Measurements from ENCODE around the gene TLN1. TPM values are rescaled to one million over a fixed set of nuclear protein-coding genes. Genes with fewer than 3 reads are reported as not detected.

Gene TLN1
- total and polyA plus RNA-seq, 5 donors: 171 to 375 (median 282) TPM

- WGBS: 8% methylated on average over 6 of the region's 6 CpGs
- peaks cover 23% of the 10 kb centered on the region for H3K4me1 ChIP-seq (ENCODE audit: control insufficient read depth, insufficient read depth, low read length)
- DNase-seq: peak; percentile 69 to 86 (median 85)
- intact Hi-C loops (cut with DNase I): loop anchor here in 3 of 4 donors (2.0 to 10.0 kb wide), 4 partner anchors 33 to 68 kb away; partner anchors contain the start of gene ARHGEF39 (in 1 of the 3)
- H3K4me3 ChIP-seq (ENCODE audit: low read length): peak overlapping the region; percentile 64
- no peaks in the 10 kb centered on the region for H3K9me3 ChIP-seq (ENCODE audit: control insufficient read depth, low read length)
- H3K27ac ChIP-seq (ENCODE audit: low read length): peak overlapping the region; percentile 69
- ATAC-seq: no peak
- no peaks in the 10 kb centered on the region for H3K27me3 ChIP-seq (ENCODE audit: control insufficient read depth, insufficient read depth)
Observed at GRCh38 chr9:35729700-35730485, 2.1 kb downstream of the TLN1 start.

GRCh38 chr9:35729101-35729500, 2.9 kb downstream of the TLN1 start:
- intact Hi-C loops (cut with DNase I): loop anchor here in 2 of 4 donors (2.0 to 10.0 kb wide), 3 partner anchors 34 to 64 kb away; partner anchors contain the start of gene ARHGEF39 (in 1 of the 2)
- 31% methylated on average over 3 of the region's 3 CpGs for WGBS
- Histone ChIP-seq H3K27me3 (ENCODE audit: control insufficient read depth, insufficient read depth) (no peaks in the 10 kb centered on the region), H3K4me3 (ENCODE audit: low read length) (peak overlapping the region; percentile 45), H3K9me3 (ENCODE audit: control insufficient read depth, low read length) (no peaks in the 10 kb centered on the region), H3K4me1 (ENCODE audit: control insufficient read depth, insufficient read depth, low read length) (peaks cover 23% of the 10 kb centered on the region), H3K27ac (ENCODE audit: low read length) (peak overlapping the region; percentile 69)
- ATAC-seq: no peak
- no peak for DNase-seq

- peaks cover 23% of the 10 kb centered on the region for H3K4me1 ChIP-seq (ENCODE audit: control insufficient read depth, insufficient read depth, low read length)
- H3K27me3 ChIP-seq (ENCODE audit: control insufficient read depth, insufficient read depth): no peaks in the 10 kb centered on the region
- WGBS: 1% methylated on average over 10 of the region's 10 CpGs
- DNase-seq: peak; percentile 78 to 90 (median 89)
- peak; percentile 40 to 48 for ATAC-seq
- intact Hi-C loops (cut with DNase I): loop anchor here in 2 of 4 donors (2.0 to 10.0 kb wide), 3 partner anchors 34 to 64 kb away; partner anchors contain the start of gene ARHGEF39 (in 1 of the 2)
- H3K9me3 ChIP-seq (ENCODE audit: control insufficient read depth, low read length): no peaks in the 10 kb centered on the region
- peak overlapping the region; percentile 96 for H3K27ac ChIP-seq (ENCODE audit: low read length)
- H3K4me3 ChIP-seq (ENCODE audit: low read length): peak overlapping the region; percentile 36
Observed at GRCh38 chr9:35728041-35728971, 3.7 kb downstream of the TLN1 start.

GRCh38 chr9:35727676-35728040, 4.3 kb downstream of the TLN1 start:
- DNase-seq: no peak
- Histone ChIP-seq H3K27me3 (ENCODE audit: control insufficient read depth, insufficient read depth) (no peaks in the 10 kb centered on the region), H3K4me1 (ENCODE audit: control insufficient read depth, insufficient read depth, low read length) (peaks cover 23% of the 10 kb centered on the region), H3K9me3 (ENCODE audit: control insufficient read depth, low read length) (no peaks in the 10 kb centered on the region), H3K4me3 (ENCODE audit: low read length) (peak overlapping the region; percentile 36), H3K27ac (ENCODE audit: low read length) (peak overlapping the region; percentile 96)
- WGBS: 10% methylated on average over 5 of the region's 5 CpGs
- ATAC-seq: no peak
- intact Hi-C loops (cut with DNase I): loop anchor here in 2 of 4 donors (2.0 to 10.0 kb wide), 3 partner anchors 35 to 63 kb away; partner anchors contain the start of gene ARHGEF39 (in 1 of the 2)

GRCh38 chr9:35726931-35727330, 5.1 kb downstream of the TLN1 start:
- Histone ChIP-seq H3K4me1 (ENCODE audit: control insufficient read depth, insufficient read depth, low read length) (peaks cover 23% of the 10 kb centered on the region), H3K4me3 (ENCODE audit: low read length) (no peak overlapping the region), H3K27ac (ENCODE audit: low read length) (peak overlapping the region; percentile 96), H3K27me3 (ENCODE audit: control insufficient read depth, insufficient read depth) (no peaks in the 10 kb centered on the region), H3K9me3 (ENCODE audit: control insufficient read depth, low read length) (no peaks in the 10 kb centered on the region)
- intact Hi-C loops (cut with DNase I): loop anchor here in 2 of 4 donors (5.0 to 10.0 kb wide), 2 partner anchors 35 to 62 kb away; partner anchors contain the start of gene ARHGEF39 (in 1 of the 2)
- ATAC-seq: peak; percentile 7 to 55
- 32% methylated on average over 3 of the region's 3 CpGs for WGBS
- DNase-seq: peak; percentile 54 to 74 (median 72)

- Histone ChIP-seq H3K9me3 (ENCODE audit: control insufficient read depth, low read length) (no peaks in the 10 kb centered on the region), H3K27ac (ENCODE audit: low read length) (no peak overlapping the region), H3K4me3 (ENCODE audit: low read length) (no peak overlapping the region), H3K4me1 (ENCODE audit: control insufficient read depth, insufficient read depth, low read length) (peaks cover 18% of the 10 kb centered on the region), H3K27me3 (ENCODE audit: control insufficient read depth, insufficient read depth) (no peaks in the 10 kb centered on the region)
- ATAC-seq (no peak), DNase-seq (no peak)
- intact Hi-C loops (cut with DNase I): loop anchor here in 2 of 4 donors (5.0 to 10.0 kb wide), 2 partner anchors 33 to 61 kb away; partner anchors contain the start of gene ARHGEF39 (in 1 of the 2)
- 91% methylated on average over 11 of the region's 11 CpGs for WGBS
Observed at GRCh38 chr9:35725362-35725761, 6.6 kb downstream of the TLN1 start.

- peaks cover 13% of the 10 kb centered on the region for H3K4me1 ChIP-seq (ENCODE audit: control insufficient read depth, insufficient read depth, low read length)
- ATAC-seq: no peak
- H3K27ac ChIP-seq (ENCODE audit: low read length): no peak overlapping the region
Observed at GRCh38 chr9:35723908-35724307, 8.1 kb downstream of the TLN1 start.

GRCh38 chr9:35723426-35723825, 8.6 kb downstream of the TLN1 start:
- no peaks in the 10 kb centered on the region for H3K27me3 ChIP-seq (ENCODE audit: control insufficient read depth, insufficient read depth)
- no peaks in the 10 kb centered on the region for H3K9me3 ChIP-seq (ENCODE audit: control insufficient read depth, low read length)
- H3K27ac ChIP-seq (ENCODE audit: low read length): no peak overlapping the region
- intact Hi-C loops (cut with DNase I): loop anchor here in 1 of 4 donors (10.0 kb wide), 1 partner anchor 59 kb away; the partner anchor contains the start of gene ARHGEF39
- H3K4me3 ChIP-seq (ENCODE audit: low read length): no peak overlapping the region
- WGBS: 83% methylated on average over 2 of the region's 2 CpGs
- no peak for ATAC-seq
- peaks cover 9% of the 10 kb centered on the region for H3K4me1 ChIP-seq (ENCODE audit: control insufficient read depth, insufficient read depth, low read length)
- DNase-seq: no peak

More at GRCh38 chr9:35723908-35724307, 8.1 kb downstream of the TLN1 start:
- DNase-seq: no peak
- Histone ChIP-seq H3K9me3 (ENCODE audit: control insufficient read depth, low read length) (no peaks in the 10 kb centered on the region), H3K27me3 (ENCODE audit: control insufficient read depth, insufficient read depth) (no peaks in the 10 kb centered on the region), H3K4me3 (ENCODE audit: low read length) (no peak overlapping the region)
- intact Hi-C loops (cut with DNase I): loop anchor here in 1 of 4 donors (10.0 kb wide), 1 partner anchor 59 kb away; the partner anchor contains the start of gene ARHGEF39
- 91% methylated on average over 8 of the region's 8 CpGs for WGBS

GRCh38 chr9:35719546-35719945, 12.4 kb downstream of the TLN1 start:
- 94% methylated on average over 4 of the region's 4 CpGs for WGBS
- DNase-seq (no peak), ATAC-seq (no peak)
- H3K27me3 ChIP-seq (ENCODE audit: control insufficient read depth, insufficient read depth): no peaks in the 10 kb centered on the region
- no peak overlapping the region for H3K4me3 ChIP-seq (ENCODE audit: low read length)
- no peaks in the 10 kb centered on the region for H3K4me1 ChIP-seq (ENCODE audit: control insufficient read depth, insufficient read depth, low read length)
- H3K9me3 ChIP-seq (ENCODE audit: control insufficient read depth, low read length): no peaks in the 10 kb centered on the region
- intact Hi-C loops (cut with DNase I): no loop called here
- H3K27ac ChIP-seq (ENCODE audit: low read length): no peak overlapping the region

- Histone ChIP-seq H3K27me3 (ENCODE audit: control insufficient read depth, insufficient read depth) (no peaks in the 10 kb centered on the region), H3K27ac (ENCODE audit: low read length) (no peak overlapping the region), H3K4me1 (ENCODE audit: control insufficient read depth, insufficient read depth, low read length) (no peaks in the 10 kb centered on the region), H3K9me3 (ENCODE audit: control insufficient read depth, low read length) (no peaks in the 10 kb centered on the region), H3K4me3 (ENCODE audit: low read length) (no peak overlapping the region)
- intact Hi-C loops (cut with DNase I): no loop called here
- peak in 1 of 2 donors; percentile 8 for ATAC-seq
- WGBS: 87% methylated on average over 15 of the region's 15 CpGs
- DNase-seq: no peak
Observed at GRCh38 chr9:35718721-35719511, 13.1 kb downstream of the TLN1 start.

Measured in right cardiac atrium (tissue), 5 donors.